A549 treated with CpdA at 1 μM for 4 hours (cell line): ENCODE results near the gene KRTCAP3. TPM values are rescaled to one million over a fixed set of nuclear protein-coding genes. Genes with fewer than 3 reads are reported as not detected.

Source experiments
- total RNA-seq: library from RNA; stranded (reverse); fragments of 200-300 nt; extraction: Qiagen RNA extraction; gene quantifications from 5 replicates; pipeline ENCODE4 v1.2.3, GENCODE V29; 2022; ENCODE audit warnings: low read depth

The KRTCAP3 gene
- total RNA-seq, result 0.37 to 1.5 TPM (median 0.70 TPM) in 5 replicates

GRCh38 chr2:27441958-27442919 is at the start of gene KRTCAP3:
TSS of gene KRTCAP3 (plus strand) at chr2:27442381. CDS start at chr2:27442413, 32 bp downstream.

GRCh38 chr2:27409321-27410073 is 32.7 kb upstream of the KRTCAP3 start, which contains the start of gene PPM1G:
TSS of gene PPM1G (minus strand) at chr2:27409591. CDS start at chr2:27409422, 169 bp downstream.

GRCh38 chr2:27428213-27428977 is 13.8 kb upstream of the KRTCAP3 start, which contains the start of gene NRBP1:
TSS of gene NRBP1 (plus strand) at chr2:27428631. CDS start at chr2:27433274, 4,643 bp downstream.

GRCh38 chr2:27489498-27490397 is 47.6 kb downstream of the KRTCAP3 start, which contains the start of gene IFT172:
TSS of gene IFT172 (minus strand) at chr2:27489743. CDS start at chr2:27489653, 90 bp downstream.

Other genes starting within 250 kb of the KRTCAP3 start
- 194 to 223 TPM (median 212 TPM) in 5 replicates for gene ATRAID, start 230.3 kb upstream of the KRTCAP3 start, total RNA-seq
- gene SLC5A6, start 230.1 kb upstream of the KRTCAP3 start, total RNA-seq, result 68.5 to 80.1 TPM (median 72.2 TPM) in 5 replicates
- 54.8 to 73.0 TPM (median 66.8 TPM) in 5 replicates for gene CAD, start 225.0 kb upstream of the KRTCAP3 start, total RNA-seq
- gene SLC30A3, start 179.3 kb upstream of the KRTCAP3 start, total RNA-seq, result 2.6 to 3.8 TPM (median 3.4 TPM) in 5 replicates
- not detected in 5 replicates for gene DNAJC5G, start 166.9 kb upstream of the KRTCAP3 start, total RNA-seq
- 0.34 to 0.73 TPM (median 0.48 TPM) in 5 replicates for gene TRIM54, start 160.0 kb upstream of the KRTCAP3 start, total RNA-seq
- gene UCN, start 133.9 kb upstream of the KRTCAP3 start, total RNA-seq, result 0.96 to 2.3 TPM (median 1.5 TPM) in 5 replicates
- 74.7 to 95.4 TPM (median 90.5 TPM) in 5 replicates for gene MPV17, start 119.3 kb upstream of the KRTCAP3 start, total RNA-seq
- gene GTF3C2, start 85.6 kb upstream of the KRTCAP3 start, total RNA-seq, result 63.5 to 66.8 TPM (median 65.7 TPM) in 5 replicates
- gene EIF2B4, start 72.0 kb upstream of the KRTCAP3 start, total RNA-seq, result 56.2 to 66.4 TPM (median 65.0 TPM) in 5 replicates
- 131 to 146 TPM (median 141 TPM) in 5 replicates for gene SNX17, start 71.8 kb upstream of the KRTCAP3 start, total RNA-seq
- 8.9 to 15.6 TPM (median 14.8 TPM) in 5 replicates for gene ZNF513, start 61.6 kb upstream of the KRTCAP3 start, total RNA-seq
- 165 to 183 TPM (median 172 TPM) in 5 replicates for gene PPM1G, start 32.8 kb upstream of the KRTCAP3 start, total RNA-seq
- 130 to 142 TPM (median 141 TPM) in 5 replicates for gene NRBP1, start 13.8 kb upstream of the KRTCAP3 start, total RNA-seq
- gene IFT172, start 47.4 kb downstream of the KRTCAP3 start, total RNA-seq, result 9.8 to 12.3 TPM (median 10.6 TPM) in 5 replicates
- 3.3 to 4.6 TPM (median 4.0 TPM) in 5 replicates for gene FNDC4, start 52.8 kb downstream of the KRTCAP3 start, total RNA-seq
- gene GCKR, start 54.5 kb downstream of the KRTCAP3 start, total RNA-seq, result 0.15 to 0.91 TPM (median 0.33 TPM) in 5 replicates
- 13.6 to 18.2 TPM (median 16.8 TPM) in 5 replicates for gene ZNF512, start 140.7 kb downstream of the KRTCAP3 start, total RNA-seq
- 3.1 to 3.7 TPM (median 3.5 TPM) in 5 replicates for gene CCDC121, start 186.6 kb downstream of the KRTCAP3 start, total RNA-seq
- gene GPN1, start 186.7 kb downstream of the KRTCAP3 start, total RNA-seq, result 54.6 to 60.9 TPM (median 57.7 TPM) in 5 replicates
- 27.2 to 35.0 TPM (median 33.3 TPM) in 5 replicates for gene SUPT7L, start 221.2 kb downstream of the KRTCAP3 start, total RNA-seq
- gene SLC4A1AP, start 221.5 kb downstream of the KRTCAP3 start, total RNA-seq, result 28.9 to 38.0 TPM (median 32.9 TPM) in 5 replicates